GM19372 (cell line): ENCODE data around the gene REEP2.
A peak's percentile ranks its signal among the peaks of the same experiment; 100 is the strongest.
"Not testable (repeated sequence)": the region's sequence is repeated elsewhere in the genome, so short reads cannot be mapped to it uniquely, and the experiment has no call there.

Experiments used
- ATAC-seq: cut with Tn5 transposase; IDR thresholded peaks from one replicate; pipeline ENCODE4 v1.9.1; 2021; ENCODE audit warnings: mild to moderate bottlenecking, low read depth, moderate library complexity; ENCODE audit not compliant: unreplicated experiment

REEP2 gene, protein sequence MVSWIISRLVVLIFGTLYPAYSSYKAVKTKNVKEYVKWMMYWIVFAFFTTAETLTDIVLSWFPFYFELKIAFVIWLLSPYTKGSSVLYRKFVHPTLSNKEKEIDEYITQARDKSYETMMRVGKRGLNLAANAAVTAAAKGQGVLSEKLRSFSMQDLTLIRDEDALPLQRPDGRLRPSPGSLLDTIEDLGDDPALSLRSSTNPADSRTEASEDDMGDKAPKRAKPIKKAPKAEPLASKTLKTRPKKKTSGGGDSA

DNA sequence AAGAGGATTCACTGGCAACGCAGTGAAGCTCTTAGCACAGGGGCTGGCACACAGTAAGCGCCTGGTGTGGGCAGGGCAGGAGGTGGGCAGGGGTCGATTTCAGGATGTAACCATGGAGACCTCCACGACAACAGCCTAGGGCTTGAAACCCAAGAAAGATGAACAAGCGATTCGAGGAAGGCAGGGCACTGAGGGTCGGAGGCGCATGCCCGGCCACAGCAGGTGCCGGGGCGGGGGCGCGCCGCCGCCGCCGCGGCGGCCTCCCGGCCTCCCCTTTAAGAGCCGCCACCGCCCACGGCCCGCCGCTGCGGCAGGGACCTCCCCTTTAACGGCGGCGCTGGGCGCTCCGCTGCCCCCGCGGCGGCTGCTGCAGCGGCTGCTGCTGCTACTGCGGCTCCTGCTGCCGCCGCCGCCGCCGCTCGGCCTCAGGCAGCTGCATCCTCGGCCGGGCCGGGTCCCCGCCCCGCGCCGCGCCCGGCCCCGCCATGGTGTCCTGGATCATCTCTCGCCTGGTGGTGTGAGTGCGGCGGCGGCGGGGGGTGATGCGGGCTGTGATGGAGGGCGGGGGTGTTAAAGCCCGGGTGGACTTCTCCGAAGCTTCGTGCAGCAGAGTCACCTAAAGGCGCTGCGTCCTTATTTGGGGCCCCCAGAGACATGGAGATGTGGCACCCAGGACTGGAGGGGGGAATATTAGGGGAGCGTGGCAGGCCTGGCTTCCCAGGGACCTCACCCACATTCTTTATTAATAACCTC lies at the start of gene REEP2:
Gene REEP2 (plus strand): TSS at position 334 of the 753 bp plus-strand sequence. CDS start 152 bp downstream, at position 486.
- peak; percentile 74 for ATAC-seq

DNA sequence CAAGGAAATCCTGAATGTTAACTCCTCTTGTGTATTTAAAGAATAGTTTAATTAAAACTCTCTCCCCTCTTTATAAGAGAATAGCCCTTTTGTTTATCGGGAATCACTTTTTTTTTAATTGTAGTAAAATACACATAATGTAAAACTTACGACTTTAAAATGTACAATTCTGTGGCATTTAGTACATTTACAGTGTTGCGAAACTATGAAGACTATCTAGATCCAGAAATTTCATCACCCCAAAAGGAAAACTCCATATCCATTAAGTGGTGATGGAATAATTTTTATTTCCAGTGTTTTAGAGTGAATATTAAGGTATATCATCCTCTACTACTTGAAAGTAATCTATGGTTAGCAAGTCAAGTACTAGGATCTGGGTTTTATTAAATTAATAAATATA lies 49.5 kb upstream of the REEP2 start:
- no peak for ATAC-seq

DNA sequence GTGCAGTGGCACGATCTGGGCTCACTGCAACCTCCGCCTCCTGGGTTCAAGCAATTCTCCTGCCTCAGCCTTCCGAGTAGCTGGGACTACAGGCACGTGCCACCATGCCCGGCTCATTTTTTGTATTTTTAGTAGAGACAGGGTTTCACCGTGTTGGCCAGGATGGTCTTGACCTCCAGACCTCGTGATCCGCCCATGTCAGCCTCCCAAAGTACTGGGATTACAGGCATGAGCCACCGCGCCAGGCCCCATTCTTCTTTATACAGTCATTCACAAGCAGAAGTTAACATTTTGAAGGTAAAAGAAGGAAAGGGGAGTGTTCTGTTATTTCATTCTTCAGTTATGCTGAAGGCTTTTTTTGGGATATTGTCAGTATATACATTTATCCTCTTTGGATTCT lies 48.9 kb upstream of the REEP2 start:
- not testable (repeated sequence) for ATAC-seq

DNA sequence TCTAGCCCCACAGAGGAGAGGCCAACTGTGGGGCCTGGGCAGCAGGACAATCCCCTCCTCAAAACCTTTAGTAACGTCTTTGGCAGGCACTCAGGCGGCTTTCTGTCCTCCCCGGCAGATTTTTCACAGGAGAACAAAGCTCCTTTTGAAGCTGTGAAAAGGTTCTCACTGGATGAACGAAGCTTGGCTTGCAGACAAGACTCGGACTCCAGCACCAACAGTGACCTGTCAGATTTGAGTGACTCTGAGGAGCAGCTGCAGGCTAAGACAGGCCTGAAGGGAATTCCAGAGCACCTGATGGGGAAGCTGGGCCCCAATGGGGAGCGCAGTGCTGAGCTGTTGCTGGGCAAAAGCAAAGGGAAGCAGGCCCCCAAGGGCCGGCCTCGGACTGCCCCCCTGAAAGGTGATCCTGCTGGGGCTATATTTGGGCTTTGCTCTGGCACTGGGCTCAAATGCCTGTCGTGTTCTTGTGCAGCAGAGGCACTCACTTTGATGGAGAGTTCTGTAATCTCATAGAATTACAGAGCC lies 46.9 kb upstream of the REEP2 start:
- ATAC-seq = no peak

DNA sequence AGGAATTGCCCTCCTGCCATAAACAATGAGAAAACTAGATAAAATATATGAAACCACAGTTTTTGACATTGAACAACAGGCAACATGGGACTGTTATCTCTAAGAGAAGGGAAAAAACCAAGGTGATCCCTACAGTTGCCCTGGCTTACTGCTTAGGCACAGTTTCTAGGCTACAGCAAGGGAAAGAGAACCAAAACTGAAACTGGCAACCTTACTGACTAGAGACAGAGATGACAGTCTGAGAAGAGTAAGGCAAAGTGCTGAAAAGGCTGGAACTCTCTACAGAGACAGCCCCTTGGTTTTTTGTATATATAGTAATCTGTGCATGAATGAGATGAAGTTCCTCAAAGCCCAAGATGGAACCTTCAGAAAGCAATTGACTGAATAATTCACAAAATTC lies 36.2 kb upstream of the REEP2 start:
- ATAC-seq = no peak

DNA sequence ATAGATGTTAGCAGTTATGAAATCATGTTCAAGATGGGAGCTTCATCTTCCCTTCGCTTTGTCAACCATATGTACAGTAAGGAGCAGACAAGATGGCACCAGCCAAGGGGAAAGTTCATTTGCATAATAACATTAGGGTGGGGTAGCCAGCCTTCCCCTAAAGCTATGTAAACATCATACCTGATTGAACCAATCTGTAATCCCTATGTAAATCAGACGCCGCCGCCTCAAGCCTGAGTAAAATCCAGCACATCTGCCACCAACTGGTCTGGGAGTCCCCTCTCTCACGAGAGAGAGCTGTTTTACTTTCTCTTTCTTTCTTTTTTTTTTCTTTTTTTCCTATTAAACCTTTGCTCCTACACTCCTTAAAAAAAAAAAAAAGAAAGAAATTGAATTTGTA lies 30.8 kb upstream of the REEP2 start:
- ATAC-seq = peak; percentile 61

DNA sequence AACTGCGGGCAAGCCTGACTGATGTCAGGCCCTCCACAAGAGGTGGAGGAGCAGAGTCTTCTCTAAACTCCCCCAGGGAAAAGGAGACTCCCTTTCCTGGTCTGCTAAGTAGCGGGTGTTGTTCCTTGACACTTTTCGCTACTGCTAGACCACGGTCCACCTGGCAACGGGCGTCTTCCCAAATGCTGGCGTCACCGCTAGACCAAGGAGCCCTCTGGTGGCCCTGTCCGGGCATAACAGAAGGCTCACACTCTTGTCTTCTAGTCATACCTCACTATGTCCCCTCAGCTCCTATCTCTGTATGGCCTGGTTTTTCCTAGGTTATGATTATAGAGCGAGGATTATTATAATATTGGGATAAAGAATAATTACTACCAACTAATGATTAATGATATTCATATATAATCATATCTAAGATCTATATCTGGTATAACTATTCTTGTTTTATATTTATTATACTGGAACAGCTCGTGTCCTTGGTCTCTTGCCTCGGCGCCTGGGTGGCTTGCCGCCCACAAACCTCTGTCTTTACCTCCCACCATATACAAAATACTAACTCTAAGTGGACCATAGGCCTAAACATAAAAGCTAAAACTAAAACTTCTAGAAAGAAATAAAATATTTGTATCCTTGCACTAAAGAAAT lies 27.7 kb upstream of the REEP2 start:
- ATAC-seq = not testable (repeated sequence)

DNA sequence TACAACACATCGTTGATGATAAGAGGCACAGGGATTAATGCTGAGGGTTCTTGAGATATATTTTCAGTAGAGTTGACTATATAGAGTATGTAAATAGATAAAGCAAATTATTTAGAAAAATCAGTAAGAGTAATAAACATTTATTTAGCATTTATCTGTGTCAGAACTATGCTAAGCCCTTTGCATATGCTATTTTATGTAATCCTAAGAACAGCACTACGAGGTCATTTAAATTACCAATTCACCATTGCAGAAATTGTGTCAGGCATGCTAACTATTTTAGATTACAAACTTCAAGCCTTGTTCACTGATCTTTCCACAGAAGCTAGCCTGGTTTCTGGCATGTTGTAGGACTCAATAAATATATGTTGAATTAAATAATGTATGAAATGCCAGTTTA lies 20.4 kb upstream of the REEP2 start:
- ATAC-seq = no peak

DNA sequence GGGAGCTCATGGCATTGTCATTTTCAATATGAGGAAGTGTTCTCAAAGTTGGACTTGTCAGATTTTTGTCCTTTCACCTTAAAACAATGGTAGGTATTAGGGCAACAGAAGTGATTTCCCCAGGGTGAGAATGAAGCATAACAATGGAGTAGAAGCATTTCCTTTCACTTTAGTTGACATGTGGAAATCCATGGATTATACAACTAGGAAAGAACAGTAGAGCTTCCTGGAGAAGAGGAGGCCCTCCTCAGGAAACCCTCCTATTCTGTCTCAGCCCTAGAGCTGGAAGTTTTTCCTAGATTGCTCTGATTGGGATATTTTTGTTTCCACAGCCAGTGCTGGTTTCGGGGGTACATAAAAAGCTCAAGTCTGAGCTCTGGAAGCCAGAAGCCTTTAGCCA lies 13.8 kb upstream of the REEP2 start:
- ATAC-seq = no peak

DNA sequence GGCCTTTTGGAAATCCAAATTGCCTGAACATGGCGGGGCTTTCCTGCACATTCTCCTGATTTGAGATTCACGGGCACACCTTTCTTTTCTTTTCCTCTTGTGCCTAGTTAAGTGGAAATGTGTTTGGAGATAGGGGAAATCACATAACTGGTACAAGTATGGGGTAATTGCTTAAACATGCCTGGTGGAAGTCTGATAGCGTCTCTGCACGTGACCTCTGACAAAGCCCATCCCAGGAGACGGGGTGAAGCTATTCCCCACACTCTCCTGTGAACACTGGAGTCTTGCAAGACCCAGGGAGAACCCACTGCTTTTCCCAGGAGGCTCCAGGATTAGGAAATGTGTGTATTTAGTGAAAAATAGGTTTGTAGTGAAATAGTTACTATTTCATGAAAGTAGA lies 2.9 kb upstream of the REEP2 start:
- ATAC-seq = no peak

DNA sequence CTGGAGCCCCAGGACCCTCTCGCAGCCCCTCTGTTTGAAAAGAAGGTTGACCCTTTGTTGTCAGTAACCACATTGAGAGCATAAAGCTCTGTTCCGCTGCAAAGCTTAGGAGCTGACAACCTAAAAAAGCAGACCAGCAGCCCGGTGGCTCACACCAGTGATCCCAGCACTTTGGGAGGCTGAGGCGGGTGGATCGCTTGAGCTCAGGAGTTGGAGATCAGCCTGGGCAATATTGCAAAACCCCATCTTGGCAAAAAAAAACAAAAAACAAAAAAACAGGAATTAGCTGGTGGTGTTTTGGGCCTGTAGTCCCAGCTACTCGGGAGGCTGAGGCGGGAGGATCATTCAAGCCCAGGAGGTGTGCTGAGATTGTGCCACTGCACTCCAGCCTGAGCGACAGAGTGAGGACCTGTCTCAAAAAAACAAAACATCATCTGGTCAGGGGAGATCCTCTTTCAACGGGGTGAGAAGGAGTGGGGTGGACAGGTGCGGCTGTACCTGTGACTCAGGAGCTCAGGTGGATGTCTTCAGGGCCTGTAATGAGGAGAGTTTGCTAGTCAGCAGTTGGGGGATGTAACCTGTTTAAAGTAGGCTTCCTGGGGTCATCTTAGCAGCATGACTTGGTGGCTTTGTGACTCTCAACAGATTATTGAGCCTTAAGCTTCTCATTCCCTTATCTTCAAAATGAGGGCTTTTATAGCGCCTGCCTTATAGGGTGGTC lies 694 bp upstream of the REEP2 start:
- ATAC-seq = no peak

DNA sequence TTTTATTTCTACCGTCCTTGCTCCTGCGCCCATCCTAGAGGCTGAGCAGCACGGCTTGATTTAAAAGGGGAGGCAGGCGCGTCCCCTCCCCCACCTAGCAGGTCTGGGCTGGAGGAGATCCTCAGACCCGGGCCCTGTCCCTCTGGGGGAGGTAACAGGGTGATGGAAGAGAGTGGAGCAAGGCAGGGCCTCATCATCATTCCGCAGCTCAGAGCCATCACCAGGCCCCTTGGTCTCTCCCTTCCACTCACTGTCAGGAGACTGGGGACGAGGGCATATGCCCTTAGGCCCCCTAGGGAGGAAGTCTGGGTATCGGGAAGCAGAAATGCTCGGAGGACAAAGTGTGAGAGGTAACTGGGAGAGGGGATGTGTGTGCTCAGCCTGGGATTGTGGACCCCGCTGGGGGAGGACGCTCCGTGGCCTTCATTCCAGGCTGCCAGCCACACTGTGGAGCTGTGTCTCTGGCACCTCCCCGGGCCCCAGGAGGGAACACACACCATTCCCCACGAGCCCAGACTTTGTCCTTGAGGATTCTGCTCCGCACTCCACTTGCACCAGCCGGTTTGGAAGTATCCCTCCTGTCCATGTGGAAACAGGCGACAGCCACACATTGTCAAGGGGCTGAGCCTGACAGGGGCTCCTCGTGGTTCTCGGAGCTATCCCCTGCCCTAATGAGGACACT lies 761 bp downstream of the REEP2 start:
- no peak for ATAC-seq

DNA sequence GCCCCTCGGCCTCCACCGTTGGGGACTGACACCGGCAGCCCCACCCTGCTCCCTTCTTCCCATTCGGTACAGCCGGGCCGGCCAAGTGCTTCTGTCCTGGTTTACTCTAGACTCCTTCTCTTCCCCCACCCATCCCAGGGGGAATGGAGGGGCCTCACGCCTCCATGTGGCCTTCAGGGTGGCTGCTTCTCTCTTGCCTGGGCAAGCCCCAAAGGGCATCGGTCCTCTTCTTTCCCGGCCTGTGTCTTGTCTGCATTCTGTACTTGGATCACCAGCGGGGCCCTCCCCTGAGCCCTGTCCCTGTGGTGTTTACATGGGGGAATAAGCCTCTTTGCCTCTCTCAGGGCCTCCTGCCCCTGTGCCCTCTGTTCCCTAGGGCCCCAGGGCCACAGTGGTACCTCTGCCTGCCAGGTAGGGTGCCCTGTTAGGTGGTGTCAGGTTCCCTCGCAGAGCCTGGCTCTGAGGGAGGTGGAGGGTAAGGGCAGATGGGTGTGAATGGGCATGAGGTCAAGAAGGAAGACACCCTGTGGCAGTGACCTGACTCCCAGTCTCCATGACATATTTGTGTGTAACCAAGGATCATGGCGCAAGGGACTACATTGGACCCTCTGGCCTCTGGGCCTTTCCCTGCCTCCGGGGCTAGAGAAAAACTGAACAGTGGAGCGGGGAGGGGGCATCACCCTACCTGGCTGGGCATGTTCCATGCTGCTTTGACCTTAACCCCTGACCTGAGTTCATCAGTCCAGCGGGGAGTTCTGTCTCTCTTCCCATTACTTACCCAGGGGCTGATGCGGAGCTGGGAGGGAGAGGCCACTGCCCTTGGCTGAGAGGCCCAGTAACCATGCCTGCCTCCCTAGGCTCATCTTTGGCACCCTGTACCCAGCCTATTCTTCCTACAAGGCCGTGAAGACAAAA lies 1.6 kb downstream of the REEP2 start:
- no peak for ATAC-seq

DNA sequence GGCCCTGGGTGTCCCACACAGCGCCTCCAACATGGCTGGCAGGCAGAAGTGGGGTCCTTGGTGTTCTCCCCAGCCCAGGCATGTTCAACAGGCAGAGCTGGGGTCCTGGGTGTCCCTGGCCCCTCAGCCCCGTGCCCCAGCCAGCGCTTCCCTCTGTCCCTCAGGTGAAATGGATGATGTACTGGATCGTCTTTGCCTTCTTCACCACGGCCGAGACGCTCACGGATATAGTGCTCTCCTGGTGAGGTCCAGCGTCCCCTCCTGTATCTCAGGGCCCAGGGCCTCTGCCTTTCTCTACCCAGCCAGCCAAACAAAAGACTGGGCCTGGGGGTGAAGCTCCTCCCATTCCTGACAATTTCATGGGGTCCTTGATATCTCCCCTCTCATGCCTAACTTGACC lies 2.4 kb downstream of the REEP2 start:
- ATAC-seq = no peak

DNA sequence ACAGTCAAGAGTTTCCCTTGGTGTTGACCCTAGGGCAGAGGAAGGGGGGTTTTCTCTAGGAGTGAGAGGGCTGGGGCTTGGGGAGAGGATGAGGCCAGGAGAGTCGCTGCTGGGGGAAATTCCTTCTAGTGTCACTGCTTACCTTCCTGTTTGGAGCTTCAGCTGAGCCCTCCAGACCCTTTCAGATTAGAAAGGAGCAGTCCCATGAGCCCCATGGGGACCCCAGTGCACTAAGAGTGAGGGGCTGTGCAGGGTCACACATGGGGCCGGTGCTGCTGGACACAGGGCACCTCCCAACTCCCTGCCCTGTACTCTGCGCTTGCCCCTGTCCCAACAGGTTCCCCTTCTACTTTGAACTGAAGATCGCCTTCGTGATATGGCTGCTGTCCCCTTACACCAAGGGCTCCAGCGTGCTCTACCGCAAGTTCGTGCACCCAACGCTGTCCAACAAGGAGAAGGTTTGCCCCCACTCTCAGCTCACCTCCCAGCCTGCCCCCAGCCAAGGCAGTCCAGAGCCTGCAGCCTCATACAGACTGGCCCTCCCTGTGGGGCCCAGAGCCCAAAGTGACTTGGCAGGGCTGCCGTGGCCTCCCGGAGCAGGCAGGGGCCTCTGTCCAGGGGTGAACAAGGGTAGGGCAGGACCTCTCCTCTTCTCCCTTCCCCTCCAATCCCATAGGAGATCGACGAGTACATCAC lies 5.4 kb downstream of the REEP2 start:
- no peak for ATAC-seq

DNA sequence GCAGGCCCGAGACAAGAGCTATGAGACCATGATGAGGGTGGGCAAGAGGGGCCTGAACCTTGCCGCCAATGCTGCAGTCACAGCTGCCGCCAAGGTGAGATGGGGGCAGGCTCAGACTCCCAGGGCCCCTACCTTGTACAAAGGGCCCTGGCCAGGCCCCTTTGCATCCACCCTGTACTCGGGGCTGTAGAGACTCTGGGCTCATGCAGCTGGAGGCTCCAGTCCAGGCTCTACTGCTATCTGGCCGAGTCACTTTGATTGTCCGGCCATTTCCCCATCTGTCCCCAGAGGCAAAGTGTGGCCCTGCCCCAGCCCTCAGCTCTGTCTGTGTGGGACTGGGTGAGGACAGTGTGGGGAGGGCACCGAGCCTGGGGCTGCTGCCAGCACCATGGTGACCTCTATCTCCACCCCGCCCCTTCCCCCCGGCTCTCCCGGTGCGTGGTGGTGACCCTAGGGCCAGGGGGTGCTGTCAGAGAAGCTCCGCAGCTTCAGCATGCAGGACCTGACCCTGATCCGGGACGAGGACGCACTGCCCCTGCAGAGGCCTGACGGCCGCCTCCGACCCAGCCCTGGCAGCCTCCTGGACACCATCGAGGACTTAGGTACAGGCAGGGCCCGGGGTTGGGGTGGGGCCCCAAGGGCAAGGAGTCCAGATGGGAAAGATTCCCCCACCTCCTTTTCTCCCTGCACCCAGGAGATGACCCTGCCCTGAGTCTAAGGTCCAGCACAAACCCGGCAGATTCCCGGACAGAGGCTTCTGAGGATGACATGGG lies 6.1 kb downstream of the REEP2 start:
- no peak for ATAC-seq

DNA sequence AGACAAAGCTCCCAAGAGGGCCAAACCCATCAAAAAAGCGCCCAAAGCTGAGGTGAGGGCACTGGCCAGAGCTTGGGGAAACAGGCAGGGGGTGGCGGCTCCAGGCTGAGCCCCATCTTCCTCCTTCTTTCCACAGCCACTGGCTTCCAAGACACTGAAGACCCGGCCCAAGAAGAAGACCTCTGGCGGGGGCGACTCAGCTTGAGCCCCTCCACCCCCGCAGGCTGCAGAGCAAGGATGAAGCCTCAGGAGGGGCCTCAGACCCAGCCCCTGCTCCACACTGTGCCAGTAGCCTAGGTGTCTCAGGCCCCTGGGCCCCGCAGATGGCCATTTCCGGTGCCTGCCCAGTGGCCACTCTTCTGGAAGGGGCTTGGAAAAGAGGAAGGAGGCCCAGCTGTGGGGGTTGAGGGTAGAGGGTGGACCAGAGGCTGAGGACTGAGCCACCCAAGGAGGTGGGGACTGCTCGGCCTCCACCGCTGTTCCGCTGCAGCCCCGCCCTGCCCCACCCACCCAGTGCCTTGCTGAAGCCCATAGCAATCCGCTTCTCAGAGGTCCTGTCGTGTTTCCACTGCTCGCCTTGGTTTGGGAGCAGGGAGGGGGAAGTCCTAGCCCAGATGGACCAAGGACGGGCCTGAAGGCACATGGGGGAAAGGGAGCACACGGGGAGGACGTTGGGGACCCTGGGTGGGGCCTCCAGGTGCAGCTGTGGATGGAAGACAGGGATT lies 6.9 kb downstream of the REEP2 start:
- ATAC-seq = no peak
